H1 (cell line): ENCODE measurements around the gene LYRM7. TPM values are rescaled to one million over a fixed set of nuclear protein-coding genes. Genes with fewer than 3 reads are reported as not detected.

Source experiments
- SP4 ChIP-seq: IDR thresholded peaks from 2 replicates; pipeline ENCODE4 v1.6.1; 2012; ENCODE audit warnings: low read length, inconsistent platforms
- YY1 ChIP-seq: IDR thresholded peaks from 2 replicates; pipeline ENCODE4 v1.6.1; 2011; ENCODE audit warnings: low read depth, mild to moderate bottlenecking, low read length
- polyA plus RNA-seq, 7 experiments: library from polyadenylated mRNA; depleted of rRNA in 3 of 7; stranded (reverse) in 5 of 7; unstranded in 2 of 7; fragments of >200 nt in 5 of 7; fragments of 200-250 nt in 2 of 7; gene quantifications; 1 replicate in 5 of 7; 2 replicates in 1 of 7; 4 replicates in 1 of 7; pipeline versions ENCODE4 v1.2.1 to v1.2.3, GENCODE V29; 2011 to 2013; ENCODE audit warnings: missing spikeins in 2 of 7, mixed read lengths in 2 of 7
- total RNA-seq: library from RNA; stranded (reverse); fragmentation: NEBNext Ultra II Directional; extraction: Animal tissue kit (Norgen Biotek cat#: 25700); gene quantifications from 2 replicates; pipeline ENCODE4 v1.2.1, GENCODE V29; 2021
- TF ChIP-seq, protein P1 (sequence below), 3 experiments: IDR thresholded peaks; 1 replicate in 2 of 3; 2 replicates in 1 of 3; pipeline versions ENCODE4 v1.5.1 to v1.6.1; 2011; ENCODE audit warnings: low read length in 3 of 3, mild to moderate bottlenecking in 3 of 3, inconsistent platforms in 2 of 3, low read depth in 1 of 3, moderate library complexity in 1 of 3; ENCODE audit not compliant: insufficient read depth in 1 of 3; ENCODE audit errors: control extremely low read depth in 1 of 3
- TF ChIP-seq, protein P2 (sequence below): IDR thresholded peaks from 2 replicates; pipeline ENCODE4 v1.6.1; 2012; ENCODE audit warnings: inconsistent platforms

LYRM7 gene
- total and polyA plus RNA-seq, 2 of the 8 experiments (the other 6 are each of a cell fraction or from before 2014, with no cell fraction given): 1.9 to 12.6 TPM

DNA sequence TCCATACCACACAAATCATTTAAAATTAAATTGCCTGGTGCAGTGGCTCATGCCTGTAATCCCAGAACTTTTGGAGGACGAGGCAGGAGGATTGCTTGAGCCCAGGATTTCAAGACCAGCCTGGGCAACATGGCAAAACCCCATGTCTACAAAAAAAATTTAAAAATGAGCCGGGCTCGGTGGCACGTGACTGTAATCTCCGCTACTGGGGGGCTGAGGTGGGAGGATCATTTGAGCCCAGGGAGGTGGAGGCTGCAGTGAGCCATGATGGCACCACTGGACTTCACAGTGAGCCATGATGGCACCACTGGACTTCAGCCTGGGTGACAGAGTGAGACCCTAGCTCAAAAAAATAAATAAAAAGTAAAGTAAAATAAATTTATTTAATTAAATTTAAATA, 40.9 kb downstream of the LYRM7 start (continued):
- TF ChIP-seq SP4: no peak
- TF ChIP-seq YY1: no peak
- TF ChIP-seq, protein P1, sequence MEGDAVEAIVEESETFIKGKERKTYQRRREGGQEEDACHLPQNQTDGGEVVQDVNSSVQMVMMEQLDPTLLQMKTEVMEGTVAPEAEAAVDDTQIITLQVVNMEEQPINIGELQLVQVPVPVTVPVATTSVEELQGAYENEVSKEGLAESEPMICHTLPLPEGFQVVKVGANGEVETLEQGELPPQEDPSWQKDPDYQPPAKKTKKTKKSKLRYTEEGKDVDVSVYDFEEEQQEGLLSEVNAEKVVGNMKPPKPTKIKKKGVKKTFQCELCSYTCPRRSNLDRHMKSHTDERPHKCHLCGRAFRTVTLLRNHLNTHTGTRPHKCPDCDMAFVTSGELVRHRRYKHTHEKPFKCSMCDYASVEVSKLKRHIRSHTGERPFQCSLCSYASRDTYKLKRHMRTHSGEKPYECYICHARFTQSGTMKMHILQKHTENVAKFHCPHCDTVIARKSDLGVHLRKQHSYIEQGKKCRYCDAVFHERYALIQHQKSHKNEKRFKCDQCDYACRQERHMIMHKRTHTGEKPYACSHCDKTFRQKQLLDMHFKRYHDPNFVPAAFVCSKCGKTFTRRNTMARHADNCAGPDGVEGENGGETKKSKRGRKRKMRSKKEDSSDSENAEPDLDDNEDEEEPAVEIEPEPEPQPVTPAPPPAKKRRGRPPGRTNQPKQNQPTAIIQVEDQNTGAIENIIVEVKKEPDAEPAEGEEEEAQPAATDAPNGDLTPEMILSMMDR (IDR thresholded peaks at IDR 0.05; ENCODE audit: control extremely low read depth in 1 of 3, insufficient read depth in 1 of 3, low read depth in 1 of 3, low read length in 3 of 3): no peak
- TF ChIP-seq, protein P2, sequence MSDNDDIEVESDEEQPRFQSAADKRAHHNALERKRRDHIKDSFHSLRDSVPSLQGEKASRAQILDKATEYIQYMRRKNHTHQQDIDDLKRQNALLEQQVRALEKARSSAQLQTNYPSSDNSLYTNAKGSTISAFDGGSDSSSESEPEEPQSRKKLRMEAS: no peak
